ENCODE measurements around the gene PITPNC1. TPM values are rescaled to one million over a fixed set of nuclear protein-coding genes. Genes with fewer than 3 reads are reported as not detected.
A peak's percentile ranks its signal among the peaks of the same experiment; 100 is the strongest.

Gene PITPNC1
- total RNA-seq, 4 donors from 2014 or later, result 7.6 to 30.1 (median 15.1) TPM

DNA sequence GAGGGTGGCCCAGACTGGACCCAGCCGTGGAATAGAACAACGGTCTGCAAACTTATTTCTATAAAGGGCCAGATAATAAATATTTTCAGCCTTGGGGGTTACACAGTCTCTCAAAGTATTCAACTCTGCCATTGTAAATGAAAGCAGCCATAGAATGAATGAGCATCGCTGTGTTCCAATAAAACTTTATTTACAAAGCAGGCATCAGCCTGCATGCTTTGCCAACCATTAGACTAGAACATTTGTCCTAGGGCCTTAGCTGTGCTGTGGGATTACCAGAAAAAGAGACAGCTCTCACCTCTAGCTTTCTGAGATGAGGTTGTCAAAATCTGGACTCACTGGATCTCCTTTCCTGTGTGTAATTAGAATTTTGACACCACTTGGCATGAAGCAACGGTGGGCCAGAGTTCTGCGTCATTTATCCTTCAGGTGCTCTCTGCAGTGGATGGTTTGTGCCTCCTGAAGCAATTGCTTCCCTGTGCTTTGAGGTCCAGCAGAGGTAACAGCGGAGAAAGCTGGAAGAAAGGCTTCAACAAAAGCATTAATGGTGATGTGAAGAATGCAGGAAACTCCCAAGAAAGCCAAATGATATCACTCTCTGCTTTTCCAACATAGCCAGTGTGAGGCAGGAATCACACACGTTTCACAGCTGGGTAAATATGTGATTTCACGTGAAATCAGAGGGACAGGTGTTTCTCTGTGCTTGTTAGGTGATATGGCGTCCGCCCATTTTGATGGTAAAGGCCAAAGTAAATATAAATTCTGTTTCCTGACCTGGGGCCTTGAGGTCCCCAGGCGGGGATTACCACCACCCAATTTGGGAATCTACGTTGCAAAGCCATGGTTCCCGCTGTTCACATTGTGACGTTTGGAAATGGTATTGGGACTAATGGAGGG, 148.4 kb downstream of the PITPNC1 start:
- no peak overlapping the region for H3K4me3 ChIP-seq
- TF ChIP-seq, protein P1, sequence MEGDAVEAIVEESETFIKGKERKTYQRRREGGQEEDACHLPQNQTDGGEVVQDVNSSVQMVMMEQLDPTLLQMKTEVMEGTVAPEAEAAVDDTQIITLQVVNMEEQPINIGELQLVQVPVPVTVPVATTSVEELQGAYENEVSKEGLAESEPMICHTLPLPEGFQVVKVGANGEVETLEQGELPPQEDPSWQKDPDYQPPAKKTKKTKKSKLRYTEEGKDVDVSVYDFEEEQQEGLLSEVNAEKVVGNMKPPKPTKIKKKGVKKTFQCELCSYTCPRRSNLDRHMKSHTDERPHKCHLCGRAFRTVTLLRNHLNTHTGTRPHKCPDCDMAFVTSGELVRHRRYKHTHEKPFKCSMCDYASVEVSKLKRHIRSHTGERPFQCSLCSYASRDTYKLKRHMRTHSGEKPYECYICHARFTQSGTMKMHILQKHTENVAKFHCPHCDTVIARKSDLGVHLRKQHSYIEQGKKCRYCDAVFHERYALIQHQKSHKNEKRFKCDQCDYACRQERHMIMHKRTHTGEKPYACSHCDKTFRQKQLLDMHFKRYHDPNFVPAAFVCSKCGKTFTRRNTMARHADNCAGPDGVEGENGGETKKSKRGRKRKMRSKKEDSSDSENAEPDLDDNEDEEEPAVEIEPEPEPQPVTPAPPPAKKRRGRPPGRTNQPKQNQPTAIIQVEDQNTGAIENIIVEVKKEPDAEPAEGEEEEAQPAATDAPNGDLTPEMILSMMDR (IDR thresholded peaks at IDR 0.05), result no peak
- TF ChIP-seq EP300 (IDR thresholded peaks at IDR 0.05) (no peak), POLR2A (IDR thresholded peaks at IDR 0.05) (no peak), POLR2AphosphoS5 (IDR thresholded peaks at IDR 0.05) (no peak)
- 86 to 89% methylated on average over 11 to 14 of the region's 14 CpGs for WGBS, 2 donors (ENCODE audit: low coverage in 1 of 2)
- H3K27me3 ChIP-seq, result no peaks in the 10 kb centered on the region
- no peak for ATAC-seq
- H3K4me1 ChIP-seq, result peaks cover 0 to 33% (median 6%) of the 10 kb centered on the region in 3 donors
- no peaks in the 10 kb centered on the region for H3K9me3 ChIP-seq
- no peak overlapping the region for H3K27ac ChIP-seq
- no peaks in the 10 kb centered on the region for H3K36me3 ChIP-seq

DNA sequence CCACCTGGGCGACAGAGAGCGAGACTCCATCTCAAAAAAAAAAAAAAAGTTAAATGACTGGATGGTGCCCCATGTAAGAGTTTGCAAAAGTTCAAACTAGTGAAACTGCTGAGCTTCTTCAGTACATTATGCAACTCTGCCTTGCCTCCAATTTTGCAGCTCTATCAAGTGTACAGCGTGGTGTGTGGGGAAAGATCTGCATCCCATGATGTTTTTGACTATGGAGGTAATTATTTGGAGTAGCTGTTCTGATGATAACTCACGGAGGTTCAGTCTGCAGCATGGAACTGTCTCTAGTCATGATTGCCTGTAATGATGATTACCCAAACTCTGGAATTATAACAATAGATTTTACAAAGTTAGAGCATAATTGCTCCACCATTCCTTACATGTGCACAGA, 149.6 kb downstream of the PITPNC1 start:
- WGBS, 2 donors (ENCODE audit: low coverage in 1 of 2), result 96 to 100% methylated on average over 1 to 4 of the region's 4 CpGs
- no peak overlapping the region for H3K4me3 ChIP-seq
- H3K27me3 ChIP-seq, result no peaks in the 10 kb centered on the region
- peaks cover 0 to 35% (median 6%) of the 10 kb centered on the region in 3 donors for H3K4me1 ChIP-seq
- no peaks in the 10 kb centered on the region for H3K36me3 ChIP-seq
- TF ChIP-seq POLR2A (IDR thresholded peaks at IDR 0.05), result no peak
- TF ChIP-seq, protein P1 (IDR thresholded peaks at IDR 0.05), result no peak
- no peak for TF ChIP-seq EP300 (IDR thresholded peaks at IDR 0.05)
- TF ChIP-seq POLR2AphosphoS5 (IDR thresholded peaks at IDR 0.05), result no peak
- no peaks in the 10 kb centered on the region for H3K9me3 ChIP-seq
- no peak overlapping the region for H3K27ac ChIP-seq
- no peak for ATAC-seq

DNA sequence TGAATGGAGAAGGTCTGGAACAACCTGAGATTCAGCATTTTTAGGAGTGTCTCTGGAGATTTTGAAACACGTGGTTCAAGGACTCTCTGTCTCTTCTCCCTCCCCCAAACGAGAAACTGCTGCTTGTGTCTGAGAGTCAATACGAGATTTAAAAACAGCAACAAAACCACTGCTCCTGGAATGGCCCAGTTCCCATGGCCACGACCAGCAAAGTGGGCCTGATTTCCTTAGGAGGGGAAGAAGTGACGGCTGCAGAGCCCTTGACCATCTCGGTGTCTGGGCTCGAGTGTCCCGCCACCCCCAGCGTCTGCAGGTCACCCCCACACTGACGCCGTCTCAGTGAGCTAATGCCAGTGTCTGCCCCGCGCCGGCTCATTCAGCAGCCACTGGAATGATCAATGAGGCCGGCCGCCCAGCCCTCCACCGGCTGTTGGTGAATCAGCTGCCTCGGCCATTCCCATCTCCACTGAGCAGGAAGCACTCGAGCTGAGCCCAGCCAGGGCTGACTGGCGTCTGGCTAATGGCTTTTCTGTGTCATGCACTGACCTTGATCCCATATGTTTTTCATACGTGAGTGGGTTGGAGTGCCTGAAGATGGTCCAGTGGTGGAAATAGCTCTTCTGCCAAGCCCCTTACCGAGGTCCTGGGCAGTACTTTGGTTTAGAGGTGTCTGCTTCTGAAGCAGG, 151.8 kb downstream of the PITPNC1 start:
- H3K4me1 ChIP-seq, result peaks cover 0 to 43% (median 6%) of the 10 kb centered on the region in 3 donors
- WGBS, 2 donors (ENCODE audit: low coverage in 1 of 2), result 4 to 11% methylated on average over 4 to 12 of the region's 22 CpGs
- no peaks in the 10 kb centered on the region for H3K9me3 ChIP-seq
- no peak for TF ChIP-seq POLR2A (IDR thresholded peaks at IDR 0.05)
- peak; percentile 59 for TF ChIP-seq POLR2AphosphoS5 (IDR thresholded peaks at IDR 0.05)
- no peak for TF ChIP-seq EP300 (IDR thresholded peaks at IDR 0.05)
- TF ChIP-seq, protein P1 (IDR thresholded peaks at IDR 0.05), result peak in 1 of 4 experiments; percentile 16
- peak overlapping the region in 1 of 2 donors; percentile 38 for H3K4me3 ChIP-seq
- peaks cover 0 to 1% of the 10 kb centered on the region in 2 donors for H3K36me3 ChIP-seq
- H3K27me3 ChIP-seq, result no peaks in the 10 kb centered on the region
- peak; percentile 91 for ATAC-seq
- H3K27ac ChIP-seq, result peak overlapping the region in 3 of 4 donors; percentile 70 to 85 (median 71)

GRCh38 chr17:67531291-67531690, 154.2 kb downstream of the PITPNC1 start:
- ATAC-seq, result no peak
- H3K27ac ChIP-seq, result peak overlapping the region in 1 of 4 donors; percentile 35
- 47 to 93% methylated on average over 3 to 12 of the region's 12 CpGs for WGBS, 2 donors (ENCODE audit: low coverage in 1 of 2)

More at GRCh38 chr17:67531291-67531690, 154.2 kb downstream of the PITPNC1 start:
- Histone ChIP-seq H3K27me3 (no peaks in the 10 kb centered on the region), H3K4me1 (peaks cover 0 to 43% (median 6%) of the 10 kb centered on the region in 3 donors), H3K9me3 (no peaks in the 10 kb centered on the region), H3K4me3 (no peak overlapping the region), H3K36me3 (peaks cover 0 to 7% of the 10 kb centered on the region in 2 donors)
- TF ChIP-seq, protein P1 (IDR thresholded peaks at IDR 0.05), result no peak
- TF ChIP-seq EP300 (IDR thresholded peaks at IDR 0.05) (no peak), POLR2AphosphoS5 (IDR thresholded peaks at IDR 0.05) (no peak), POLR2A (IDR thresholded peaks at IDR 0.05) (no peak)

All from gastroesophageal sphincter (tissue), 4 donors.